Glomerular endothelial cell (primary cell): ENCODE results near the gene KAZN. TPM values are rescaled to one million over a fixed set of nuclear protein-coding genes. Genes with fewer than 3 reads are reported as not detected.
"Not testable (repeated sequence)": the region's sequence is repeated elsewhere in the genome, so short reads cannot be mapped to it uniquely, and the experiment has no call there.

Experiments
- DNase-seq: peaks from one replicate; pipeline ENCODE4 v3.0.0-alpha.2; 2011; ENCODE audit warnings: low read depth, low spot score; ENCODE audit errors: extremely low read depth
- total RNA-seq: library from RNA; depleted of rRNA; stranded (reverse); fragments of >200 nt; gene quantifications from 2 replicates; pipeline ENCODE4 v1.2.3, GENCODE V29; 2015

The KAZN gene
- total RNA-seq: 4.9 and 6.9 TPM in 2 replicates

DNA sequence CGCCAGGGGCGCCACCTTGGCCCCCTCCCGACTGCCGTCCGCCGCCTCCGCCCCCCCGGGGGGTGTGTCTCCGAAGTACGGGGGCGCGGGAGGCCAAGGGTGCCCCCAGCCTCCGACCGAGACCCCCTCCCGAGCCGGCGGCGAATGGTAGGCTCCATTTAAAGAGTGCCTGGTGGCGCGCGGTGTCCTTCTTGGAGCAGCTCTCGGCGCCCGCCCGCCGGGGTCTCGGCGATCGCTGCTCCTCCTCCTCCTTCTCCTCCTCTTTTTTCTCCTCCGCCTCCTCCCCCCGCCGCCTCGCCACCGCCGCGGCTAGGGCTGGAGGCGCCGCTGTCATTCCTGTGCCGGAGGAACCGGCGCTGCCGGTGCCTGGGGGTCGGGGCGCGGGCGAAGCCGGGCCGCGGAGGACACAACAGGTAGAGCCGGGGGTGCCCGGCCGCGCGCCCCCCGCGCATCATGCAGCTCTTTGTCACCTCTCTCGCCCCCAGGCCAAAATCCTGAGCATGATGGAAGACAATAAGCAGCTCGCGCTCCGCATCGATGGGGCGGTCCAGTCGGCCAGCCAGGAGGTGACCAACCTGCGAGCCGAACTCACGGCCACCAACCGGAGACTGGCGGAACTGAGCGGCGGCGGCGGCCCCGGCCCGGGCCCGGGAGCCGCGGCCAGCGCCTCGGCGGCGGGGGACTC is at the start of gene KAZN:
KAZN (plus strand) TSS at position 188 of the 685 bp plus-strand sequence.
- no peak for DNase-seq

DNA sequence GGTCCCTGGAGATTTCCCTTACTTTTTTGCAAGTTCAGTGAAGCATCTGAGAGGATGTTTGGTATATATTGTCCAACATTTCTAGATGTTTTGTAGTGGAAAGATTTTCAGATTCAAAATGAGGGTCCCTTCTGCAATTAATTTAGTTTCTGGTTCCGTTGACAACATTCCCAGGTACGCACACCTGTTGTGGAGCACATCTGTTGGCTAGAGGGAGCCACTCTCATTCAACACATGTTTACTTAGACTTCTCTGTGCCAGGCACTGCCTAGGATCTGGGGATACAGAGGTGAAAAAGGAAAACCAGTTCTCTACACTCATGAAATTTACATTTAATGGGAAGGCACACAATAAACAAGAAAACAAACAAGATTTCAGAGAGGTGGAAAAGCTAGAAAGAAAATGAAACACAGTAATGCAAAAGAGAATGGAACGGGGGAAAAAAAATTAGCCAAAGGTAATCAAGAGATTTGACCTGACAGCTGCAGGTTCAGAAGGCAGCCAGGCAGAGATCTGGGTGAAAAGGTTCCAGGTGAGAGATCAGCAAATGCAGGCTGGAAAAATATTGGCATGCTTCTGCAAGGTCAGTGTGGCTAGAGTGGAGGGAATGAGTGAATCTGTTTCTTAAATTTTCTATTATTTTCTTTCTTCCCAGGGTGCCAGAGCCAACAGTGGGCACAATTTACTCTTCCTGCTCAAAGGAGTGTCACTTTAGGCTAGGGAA is 48.4 kb upstream of the KAZN start:
- no peak for DNase-seq

DNA sequence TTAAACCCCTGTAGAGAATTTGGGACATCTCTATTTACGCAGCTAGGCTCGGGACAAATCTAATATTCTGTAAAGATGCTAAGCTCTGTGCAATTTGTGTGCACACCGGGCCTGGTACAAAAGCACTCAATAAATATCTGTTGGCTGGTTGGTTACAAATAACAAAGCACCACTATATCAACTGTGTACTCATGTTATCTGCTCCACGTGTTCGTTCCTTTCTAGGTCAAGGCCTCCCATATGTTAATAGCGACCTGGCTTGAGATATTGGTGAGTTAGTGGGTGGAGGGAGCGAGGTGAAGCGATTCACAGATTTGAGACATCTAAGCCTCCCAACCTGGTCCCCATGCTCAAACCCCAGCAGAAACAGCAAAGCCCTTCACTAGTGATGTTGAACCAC is 47.1 kb upstream of the KAZN start:
- DNase-seq: no peak

DNA sequence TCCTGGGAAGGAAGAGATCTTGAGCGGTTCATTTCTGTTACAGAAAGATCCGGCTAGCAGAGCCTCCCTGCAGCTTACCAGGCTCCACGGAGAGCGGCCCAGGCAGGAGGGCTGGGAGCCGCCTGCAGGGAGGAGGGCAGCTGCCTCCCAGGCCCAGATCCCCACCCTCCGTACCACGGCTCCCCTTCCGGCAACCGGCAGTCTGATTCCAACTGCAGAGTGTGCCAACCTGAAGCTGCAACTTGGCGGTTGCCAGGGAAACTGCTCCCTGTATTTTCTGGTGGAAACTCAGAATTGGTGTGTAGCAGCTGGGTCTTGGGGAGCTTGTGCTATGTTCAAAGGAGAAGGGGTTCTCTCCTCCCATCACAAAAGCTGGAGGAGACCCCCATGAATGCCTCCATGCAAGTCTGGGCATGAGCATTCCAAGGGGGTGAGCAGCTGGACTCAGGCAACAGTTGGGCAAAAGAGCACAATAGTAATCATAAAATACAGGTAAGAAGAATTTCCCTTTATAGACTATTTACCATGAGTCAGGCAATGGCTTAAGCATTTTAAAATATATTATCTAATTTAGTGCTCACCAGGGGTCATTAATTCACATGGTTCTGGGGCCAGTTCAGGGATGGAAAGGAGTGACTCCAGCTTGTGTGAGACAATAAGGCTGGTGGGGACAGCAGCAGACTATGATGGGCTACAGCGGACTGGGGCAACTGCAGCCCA is 46.1 kb upstream of the KAZN start:
- no peak for DNase-seq

DNA sequence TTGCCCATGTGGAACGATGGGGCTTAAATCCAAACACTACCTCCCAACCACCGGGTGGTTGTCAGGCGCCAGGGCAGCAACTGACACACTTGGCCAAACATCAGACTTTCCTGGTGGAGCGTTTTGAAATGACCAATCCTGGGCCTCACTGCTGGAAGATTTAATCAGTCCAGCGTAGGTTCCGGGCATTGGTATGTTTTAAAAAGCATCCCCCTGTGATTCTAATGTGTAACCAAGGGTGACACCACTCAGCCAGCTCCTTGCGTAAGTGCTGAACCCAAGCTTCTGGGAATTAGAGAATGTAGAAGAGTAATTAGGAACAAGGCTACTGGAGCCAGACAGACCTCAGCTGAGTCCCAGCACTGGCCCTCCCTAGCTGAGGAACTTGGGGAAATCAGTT is 44.8 kb upstream of the KAZN start:
- DNase-seq: no peak

DNA sequence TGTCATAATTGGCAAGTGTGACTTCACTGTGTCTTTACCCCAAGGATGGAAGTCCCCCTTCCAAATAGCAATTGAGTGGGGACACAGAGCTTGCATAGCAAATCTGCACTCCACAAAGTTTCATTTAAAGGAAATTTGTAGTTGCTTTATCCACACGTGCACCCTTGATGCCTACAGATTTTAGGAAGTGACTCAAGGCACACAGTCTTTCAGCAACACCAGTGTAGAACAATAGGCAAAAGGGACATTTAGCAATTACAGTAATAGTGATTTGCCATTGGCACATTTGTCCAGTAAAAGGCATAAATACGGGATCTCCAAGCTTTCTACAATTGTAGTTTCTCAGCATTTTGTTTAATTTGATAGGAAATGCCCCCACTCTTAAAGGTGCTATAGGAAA is 43.4 kb upstream of the KAZN start:
- no peak for DNase-seq

DNA sequence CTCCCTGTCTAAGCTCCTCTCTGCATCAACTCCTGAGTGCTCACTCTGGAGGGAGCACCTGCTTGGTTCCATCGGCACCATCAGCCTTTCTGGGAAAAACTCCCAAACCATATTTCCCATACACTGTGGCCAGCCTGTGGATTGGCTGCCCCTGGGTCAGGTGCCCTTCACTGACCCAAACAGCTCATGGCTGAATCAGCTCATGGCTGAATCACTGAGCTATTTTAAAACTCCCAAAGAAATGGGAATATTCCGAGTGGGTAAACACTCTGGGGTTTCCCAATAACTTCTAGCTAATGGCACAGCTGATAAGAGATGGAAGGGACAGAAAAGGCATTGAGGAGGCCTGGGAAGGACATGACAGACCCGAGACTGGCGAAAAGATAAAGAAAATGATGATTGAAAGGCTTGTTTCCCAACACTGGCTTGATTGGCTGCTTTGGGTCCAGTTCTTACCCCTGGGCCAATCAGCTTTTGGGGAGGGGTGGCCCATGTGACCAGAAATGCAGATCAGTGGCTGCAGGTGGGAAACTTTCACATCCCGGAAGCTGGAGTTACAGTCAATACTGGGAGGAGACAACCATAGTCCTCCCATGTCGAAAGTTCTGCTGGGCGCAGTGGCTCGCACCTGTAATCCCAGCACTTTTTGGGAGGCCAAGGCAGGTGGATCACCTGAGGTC is 37.3 kb upstream of the KAZN start:
- no peak for DNase-seq

DNA sequence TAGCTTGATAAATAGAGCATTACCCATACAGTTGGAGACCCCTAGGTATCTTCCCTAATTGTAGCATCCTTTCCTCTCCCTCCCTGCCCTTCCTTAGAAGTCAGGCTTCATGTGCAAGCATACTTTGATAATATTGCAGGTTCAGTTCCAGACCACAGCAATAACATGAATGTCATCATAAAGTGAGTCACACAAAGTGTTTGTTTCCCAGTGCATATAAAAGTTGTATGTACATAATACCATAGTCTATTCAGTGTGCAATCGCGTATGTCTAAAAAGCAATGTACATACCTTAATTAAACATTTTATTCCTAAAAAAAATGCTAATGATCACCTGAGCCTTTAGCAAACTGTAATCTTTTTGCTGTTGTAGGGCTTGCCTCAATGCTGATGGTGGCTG is 33.4 kb upstream of the KAZN start:
- no peak for DNase-seq

DNA sequence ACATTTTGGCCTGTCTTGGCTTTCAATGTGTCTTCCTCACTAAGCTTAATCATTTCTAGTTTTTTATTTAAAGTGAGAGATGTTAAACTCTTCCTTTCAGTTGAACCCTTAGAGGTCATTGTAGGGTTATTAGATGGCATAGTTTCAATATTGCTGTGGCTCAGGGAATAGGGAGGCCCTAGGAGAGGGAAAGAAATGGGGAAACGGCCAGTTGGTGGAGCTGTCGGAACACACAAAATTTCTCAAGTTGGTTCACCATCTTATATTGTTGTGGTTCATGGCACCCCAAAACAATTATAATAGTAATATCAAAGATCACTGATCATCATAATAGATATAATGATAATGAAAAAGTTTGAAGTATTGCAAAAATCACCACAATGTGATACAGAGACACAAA is 31.4 kb upstream of the KAZN start:
- no peak for DNase-seq

DNA sequence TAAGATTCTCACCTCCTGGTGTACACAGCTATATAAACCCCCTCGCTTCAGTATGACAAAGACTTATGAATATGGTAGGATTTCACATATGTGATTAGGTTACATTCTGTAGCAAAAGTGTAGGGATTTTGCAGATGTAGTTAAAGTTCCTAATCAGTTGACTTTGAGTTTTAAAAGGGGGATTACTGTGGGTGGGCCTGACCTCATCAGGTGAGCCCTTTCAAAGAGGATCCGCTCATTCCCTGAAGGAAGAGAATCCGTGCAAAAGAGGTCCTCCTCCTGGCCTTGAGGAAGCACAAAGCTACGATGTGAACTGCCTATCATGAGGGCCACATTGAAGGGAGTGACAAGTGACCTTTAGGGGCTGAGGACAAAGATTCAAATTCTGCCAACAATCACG is 30.6 kb upstream of the KAZN start:
- no peak for DNase-seq

DNA sequence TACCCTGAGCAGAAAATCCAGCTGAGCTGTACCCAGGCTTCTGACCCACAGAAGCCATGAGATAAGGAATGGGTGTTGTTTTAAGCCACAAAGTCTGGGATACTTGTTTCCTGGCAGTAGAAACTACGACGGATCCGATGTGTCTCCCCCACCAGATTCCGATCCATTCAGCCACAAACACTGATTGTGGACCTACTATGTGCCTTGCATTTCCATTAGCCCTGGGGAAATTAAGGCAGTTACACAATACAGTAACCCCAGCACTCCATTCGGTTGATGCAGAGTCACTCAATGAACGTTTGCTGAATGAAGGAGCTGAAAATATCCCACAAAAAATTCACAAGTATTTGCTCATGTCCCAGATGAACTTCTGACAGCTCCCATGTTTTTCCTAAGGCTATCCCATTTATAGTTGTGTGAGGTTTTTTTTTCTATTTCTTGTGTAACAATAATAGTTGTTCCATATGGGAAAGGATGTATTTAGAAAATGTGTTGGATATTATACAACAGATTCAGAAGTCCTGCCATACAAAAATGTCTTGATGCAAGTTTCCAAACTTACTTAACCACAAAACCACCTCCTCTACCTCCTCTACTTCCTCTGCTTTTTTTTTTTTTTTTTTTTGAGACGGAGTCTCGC is 29.6 kb upstream of the KAZN start:
- DNase-seq: no peak

DNA sequence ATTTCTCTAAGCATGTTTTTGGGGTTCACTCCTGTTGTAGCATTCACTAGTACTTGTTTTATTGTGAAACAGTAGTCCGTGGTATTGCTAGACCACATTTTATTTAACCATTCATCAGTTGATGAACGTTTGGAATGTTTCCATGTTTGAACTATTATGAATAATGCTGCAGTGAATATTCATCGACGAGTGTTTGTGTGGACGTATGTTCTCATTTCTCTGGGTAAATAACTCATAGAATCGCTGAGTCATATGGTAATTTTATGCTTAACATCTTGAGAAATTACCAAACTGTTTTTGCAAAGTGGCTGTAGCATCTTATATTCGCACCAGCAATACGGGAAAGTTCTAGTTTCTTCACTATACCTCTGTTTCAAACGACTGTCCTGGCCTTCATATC is 28.0 kb upstream of the KAZN start:
- no peak for DNase-seq

DNA sequence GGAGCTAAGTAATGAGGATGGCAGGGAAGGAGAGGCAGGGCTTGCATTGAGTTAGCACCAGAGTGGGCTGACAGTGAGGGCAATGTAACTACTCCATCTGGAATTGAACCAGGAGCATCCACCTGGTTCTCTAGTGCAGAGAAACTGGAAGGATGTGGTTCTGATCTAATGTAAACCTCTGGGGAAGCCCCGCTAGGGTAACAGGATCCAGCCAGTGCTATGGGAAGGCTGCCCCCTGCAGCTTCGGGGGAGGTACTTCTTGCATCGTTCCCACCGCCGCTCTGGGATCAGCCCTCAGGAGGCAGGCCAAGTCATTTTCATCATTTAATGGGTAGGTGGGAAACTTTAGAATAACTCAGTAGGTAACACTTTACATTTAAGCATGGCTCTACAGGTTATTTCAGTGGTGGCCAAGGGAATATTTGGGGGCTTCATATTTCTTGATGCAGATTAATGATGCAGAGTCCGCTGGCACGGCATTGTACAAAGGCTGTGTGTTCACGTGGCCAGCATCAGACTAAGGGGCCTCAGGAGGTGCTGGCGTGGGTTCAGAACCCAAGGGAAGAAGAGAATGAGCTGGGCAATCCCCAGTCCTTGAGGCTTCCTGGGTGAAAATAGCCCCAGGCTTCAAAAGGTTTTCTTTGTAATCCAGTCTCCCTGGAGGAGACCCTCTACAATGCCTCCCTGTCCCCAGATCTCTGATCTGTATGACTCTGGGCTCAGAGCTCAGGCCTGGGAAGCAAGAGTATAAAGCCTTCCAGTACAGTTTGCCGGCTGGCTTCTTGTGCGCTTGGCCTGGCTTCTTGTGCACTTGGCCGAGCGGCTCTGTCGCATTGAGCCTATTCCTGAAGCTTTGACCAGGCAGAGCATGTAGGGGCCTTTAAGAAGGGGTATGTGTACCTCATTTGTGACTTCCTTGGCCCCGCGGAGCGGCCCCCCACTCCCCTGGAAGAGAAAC is 26.4 kb upstream of the KAZN start:
- DNase-seq: no peak

DNA sequence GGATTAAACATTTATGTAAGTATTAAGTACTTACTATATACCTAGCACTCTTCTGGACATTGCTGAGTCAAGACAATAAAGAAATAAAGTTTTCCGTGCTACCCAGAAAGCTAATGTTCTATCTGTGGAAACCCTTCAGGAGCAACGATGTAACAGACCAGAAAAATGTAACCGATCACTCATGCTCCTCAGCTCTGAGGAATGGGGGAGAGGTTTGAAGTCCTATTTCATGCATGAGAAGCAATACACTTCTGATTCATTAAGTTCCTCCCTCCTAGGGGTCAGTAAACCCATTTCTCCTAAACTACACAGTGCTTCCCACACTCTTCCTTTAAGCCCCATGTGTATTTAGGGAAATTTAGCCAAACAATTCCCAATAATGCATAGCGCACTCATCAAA is 25.6 kb upstream of the KAZN start:
- no peak for DNase-seq

DNA sequence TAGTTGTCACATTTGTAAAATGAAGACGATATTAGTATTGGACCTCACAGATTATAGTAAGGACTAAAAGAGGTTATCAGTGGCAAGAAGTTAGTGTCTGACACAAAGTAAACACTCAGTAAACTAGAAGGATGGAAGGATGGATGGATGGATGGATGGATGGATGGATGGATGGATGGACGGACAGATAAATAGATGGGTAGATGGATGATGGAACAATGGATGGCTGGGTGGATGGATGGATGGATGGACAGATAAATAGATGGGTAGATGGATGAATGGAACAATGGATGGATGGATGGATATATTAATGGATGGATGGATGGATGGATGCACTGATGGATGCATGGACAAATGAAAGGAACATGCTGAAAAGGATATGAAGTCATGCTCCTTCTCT is 22.3 kb upstream of the KAZN start:
- no peak for DNase-seq

DNA sequence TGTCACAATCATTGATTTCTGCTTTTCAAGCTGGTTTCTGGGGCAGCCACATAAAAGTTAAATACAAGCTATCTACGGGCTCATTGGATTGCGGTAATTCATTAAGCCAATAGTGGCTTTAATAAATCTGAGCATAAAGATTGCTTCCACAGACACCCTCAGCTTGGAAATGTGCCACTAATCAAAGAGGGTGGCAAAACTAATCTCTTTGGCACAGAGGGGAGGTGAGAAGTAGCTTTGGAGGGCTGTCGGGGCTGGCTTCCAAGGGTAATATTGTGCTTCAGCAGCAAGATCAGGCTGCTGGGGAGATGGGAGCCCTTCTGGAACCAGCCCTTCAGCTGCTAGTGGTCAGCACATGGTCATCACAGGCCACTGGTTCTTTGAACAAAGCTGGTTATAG is 21.2 kb upstream of the KAZN start:
- DNase-seq: no peak

DNA sequence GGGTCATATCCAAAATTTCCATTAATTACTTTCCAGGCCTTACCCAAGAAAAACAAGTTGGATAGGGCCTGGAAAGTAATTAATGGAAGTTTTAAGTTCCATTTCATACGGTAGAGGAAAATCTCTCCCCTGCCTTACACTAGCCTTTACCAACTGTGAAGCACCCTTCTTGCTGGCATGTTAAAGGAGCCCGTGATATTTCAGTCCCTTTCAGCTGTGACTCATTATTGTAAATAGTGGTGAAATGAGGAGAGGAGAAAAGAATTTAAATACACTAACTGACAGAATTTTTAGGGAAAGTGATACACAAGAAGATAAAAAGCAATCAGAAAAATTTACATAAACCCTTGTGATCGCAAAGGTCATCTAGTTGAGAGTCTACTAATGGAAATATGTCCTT is 20.3 kb upstream of the KAZN start:
- no peak for DNase-seq

DNA sequence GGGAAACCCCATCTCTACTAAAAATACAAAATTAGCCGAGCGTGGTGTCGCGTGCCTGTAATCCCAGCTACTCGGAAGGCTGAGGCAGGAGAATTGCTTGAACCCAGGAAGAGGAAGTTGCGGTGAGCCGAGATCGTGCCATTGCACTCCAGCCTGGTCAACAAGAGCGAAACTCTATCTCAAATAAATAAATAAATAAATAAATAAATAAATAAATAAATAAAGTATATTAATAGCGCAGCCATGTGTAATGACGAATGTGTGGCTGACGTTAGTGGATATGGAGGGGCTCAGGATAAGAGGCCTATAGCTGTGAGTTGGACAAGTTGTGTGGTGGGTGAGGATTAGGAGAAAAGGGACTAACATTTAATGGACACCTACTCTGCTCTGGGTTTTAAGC is 18.2 kb upstream of the KAZN start:
- DNase-seq: not testable (repeated sequence)

DNA sequence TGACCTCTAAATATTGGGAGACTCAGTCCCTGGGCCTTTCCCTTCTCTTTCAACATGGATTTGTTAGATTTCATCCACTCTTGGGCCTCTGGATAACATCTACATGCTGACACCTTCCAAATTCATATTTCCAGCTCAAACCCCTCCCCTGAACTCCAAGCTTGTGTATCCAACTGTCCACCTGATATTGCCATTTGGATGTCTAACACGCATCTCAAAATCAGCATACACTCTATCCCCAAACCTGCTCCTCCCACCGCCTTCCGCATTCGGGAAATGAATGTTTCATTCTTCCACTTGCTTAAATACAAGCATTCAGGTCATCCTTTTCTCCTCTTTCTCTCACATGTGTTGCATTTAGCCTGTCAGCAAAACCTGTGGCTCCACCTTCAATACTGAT is 17.5 kb upstream of the KAZN start:
- no peak for DNase-seq

DNA sequence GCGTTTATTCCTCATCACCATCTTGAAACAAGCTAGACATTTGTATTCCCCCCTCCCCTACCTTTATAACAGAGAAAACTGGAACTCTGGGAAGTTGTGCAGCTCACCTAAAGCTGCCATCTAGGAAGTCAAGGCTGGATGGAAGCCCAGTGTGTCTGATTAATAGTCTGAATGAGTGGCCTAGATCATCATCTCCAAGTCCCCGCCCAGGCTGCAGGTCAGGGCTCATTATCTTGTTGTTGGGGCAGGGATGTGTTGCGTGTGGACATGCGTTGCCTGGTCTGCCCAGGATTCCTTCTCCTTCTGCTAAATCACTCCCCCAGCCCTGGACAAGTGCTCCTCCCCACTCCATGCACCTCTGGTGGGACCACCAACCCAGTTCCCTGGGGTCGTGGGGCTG is 14.7 kb upstream of the KAZN start:
- no peak for DNase-seq
